Panc1 (cell line): Measurements from ENCODE around the gene EMID1. TPM values are rescaled to one million over a fixed set of nuclear protein-coding genes. Genes with fewer than 3 reads are reported as not detected.

Experiments used
- ATAC-seq: fragments of 200-7000 bp; cut with Tn5 transposase; 2 replicates; pipeline ENCODE4 v1.9.1; 2020; ENCODE audit warnings: mild to moderate bottlenecking, moderate library complexity
- BruUV-seq: library from RNA; stranded (reverse); fragments of 400-500 nt; replicated peaks from 2 replicates; lab custom pipeline; 2021; lab: Mats Ljungman, UMichigan
- CTCF ChIA-PET: fragments of 300-600 bp; sonication (Branson Sonifier 250); formaldehyde crosslinking; loops from one replicate; lab custom pipeline; 2022; ENCODE audit warnings: antibody characterized with exemption; lab: Charles Lee
- POLR2A ChIA-PET: fragments of 300-600 bp; sonication (Branson Sonifier 250); formaldehyde crosslinking; loops from one replicate; lab custom pipeline; 2022; ENCODE audit warnings: antibody characterized with exemption; lab: Charles Lee
- DNase-seq: peaks from one replicate; pipeline ENCODE4 v3.0.0-alpha.2; 2010; ENCODE audit warnings: low read depth, low spot score
- H3K27ac ChIP-seq: 2 replicates; pipeline ENCODE4 v1.5.1; 2011; ENCODE audit warnings: mild to moderate bottlenecking, low read length, inconsistent platforms
- H3K27me3 ChIP-seq: fragments of 200-500 bp; sonication (Bioruptor generic); 2 replicates; pipeline ENCODE4 v1.6.0; 2014; ENCODE audit warnings: low read length, inconsistent platforms; ENCODE audit not compliant: control insufficient read depth, insufficient read depth
- H3K36me3 ChIP-seq: fragments of 200-500 bp; sonication (Bioruptor generic); 2 replicates; pipeline ENCODE4 v1.5.1; 2014; ENCODE audit warnings: inconsistent platforms, mild to moderate bottlenecking, low read length, moderate library complexity; ENCODE audit not compliant: control insufficient read depth, insufficient read depth
- H3K4me1 ChIP-seq: 2 replicates; pipeline ENCODE4 v1.5.1; 2011; ENCODE audit warnings: inconsistent platforms, mild to moderate bottlenecking, low read length, moderate library complexity; ENCODE audit not compliant: control insufficient read depth, insufficient read depth
- H3K4me3 ChIP-seq, 2 experiments: 2 replicates each; pipeline ENCODE4 v1.5.1; 2011 to 2012; ENCODE audit warnings: low read depth in 2 of 2, low read length in 2 of 2, mild to moderate bottlenecking in 2 of 2, inconsistent platforms in 1 of 2, moderate library complexity in 1 of 2
- H3K9me3 ChIP-seq: fragments of 200-500 bp; sonication (Bioruptor generic); 2 replicates; pipeline ENCODE4 v1.5.1; 2014; ENCODE audit warnings: low read depth, mild to moderate bottlenecking, inconsistent platforms, low read length, moderate library complexity; ENCODE audit not compliant: control insufficient read depth, insufficient read depth
- CTCF ChIP-seq: fragments of 450-650 bp; IDR thresholded peaks from 2 replicates; pipeline ENCODE4 v1.5.1; 2017; ENCODE audit warnings: mild to moderate bottlenecking
- POLR2AphosphoS5 ChIP-seq: IDR thresholded peaks from 2 replicates; pipeline ENCODE4 v1.6.1; 2012; ENCODE audit warnings: mild to moderate bottlenecking, low read depth, low read length, moderate library complexity
- REST ChIP-seq, 2 experiments: IDR thresholded peaks; 2 replicates each; pipeline ENCODE4 v1.6.1; 2011 to 2012; ENCODE audit warnings: low read depth in 2 of 2, control low read depth in 1 of 2, low read length in 1 of 2, mild to moderate bottlenecking in 1 of 2, moderate library complexity in 1 of 2; ENCODE audit not compliant: insufficient read depth in 1 of 2
- SIN3A ChIP-seq: IDR thresholded peaks from 2 replicates; pipeline ENCODE4 v1.6.1; 2012; ENCODE audit warnings: low read depth, mild to moderate bottlenecking, low read length, moderate library complexity, borderline replicate concordance; ENCODE audit not compliant: insufficient read depth
- TCF7L2 ChIP-seq: IDR thresholded peaks from 2 replicates; pipeline ENCODE4 v1.6.1; 2011; ENCODE audit warnings: mild to moderate bottlenecking, low read depth, low read length, inconsistent platforms
- in situ Hi-C: cut with HindIII; loops from 2 replicates; pipeline ENCODE4 v1.10.0; 2016; ENCODE audit warnings: low sequenced_read_pairs, low pct_unique_long_range_greater_than_20kb
- intact Hi-C: fragments of 100-400 bp; cut with micrococcal nuclease; formaldehyde crosslinking; loops from one replicate; pipeline ENCODE4 v1.10.0; 2022; ENCODE audit not compliant: unreplicated experiment
- total RNA-seq: library from RNA; stranded (reverse); gene quantifications from one replicate; pipeline ENCODE4 v1.2.1, GENCODE V29; 2021; ENCODE audit not compliant: unreplicated experiment

EMID1 gene
- total RNA-seq, 1 experiment from 2014 or later = 1.1 TPM

- in situ Hi-C loops (no loop called here), intact Hi-C loops (no loop called here)
- no TSS peak for BruUV-seq
- CTCF ChIA-PET = no interaction called here
- peaks cover 38% of the 10 kb centered on the region for H3K36me3 ChIP-seq
- H3K4me3 ChIP-seq = no peak overlapping the region
- H3K27ac ChIP-seq = no peak overlapping the region
- TF ChIP-seq SIN3A (no peak), REST (IDR thresholded peaks at IDR 0.05; ENCODE audit: insufficient read depth in 1 of 2, low read depth in 2 of 2, low read length in 1 of 2) (no peak), CTCF (no peak), POLR2AphosphoS5 (no peak), TCF7L2 (no peak)
- no peak for DNase-seq
- POLR2A ChIA-PET = no interaction called here
- H3K9me3 ChIP-seq = no peaks in the 10 kb centered on the region
- ATAC-seq = no peak
- no peaks in the 10 kb centered on the region for H3K27me3 ChIP-seq
- H3K4me1 ChIP-seq = no peaks in the 10 kb centered on the region
Measured at GRCh38 chr22:29284196-29284595, 78.5 kb downstream of the EMID1 start.

- TF ChIP-seq CTCF (no peak), TCF7L2 (no peak), REST (IDR thresholded peaks at IDR 0.05; ENCODE audit: insufficient read depth in 1 of 2, low read depth in 2 of 2, low read length in 1 of 2) (no peak), POLR2AphosphoS5 (no peak), SIN3A (no peak)
- H3K9me3 ChIP-seq = no peaks in the 10 kb centered on the region
- ChIA-PET POLR2A (no interaction called here), CTCF (no interaction called here)
- in situ Hi-C loops = no loop called here
- DNase-seq (no peak), ATAC-seq (no peak)
- intact Hi-C loops = no loop called here
- no TSS peak for BruUV-seq
- no peak overlapping the region for H3K4me3 ChIP-seq
- no peaks in the 10 kb centered on the region; the same call in 1 of the 2 replicates for H3K4me1 ChIP-seq
- H3K27ac ChIP-seq = no peak overlapping the region
- peaks cover 52% of the 10 kb centered on the region for H3K36me3 ChIP-seq
- no peaks in the 10 kb centered on the region for H3K27me3 ChIP-seq
Measured at GRCh38 chr22:29288837-29289236, 83.1 kb downstream of the EMID1 start.
